GM12874 (cell line): Measurements from ENCODE around the gene PIEZO1.

Source experiments
- TF ChIP-seq, protein P1 (sequence below): IDR thresholded peaks from 2 replicates; pipeline ENCODE4 v1.5.1; 2011; ENCODE audit warnings: low read depth, mild to moderate bottlenecking, control low read depth, low read length, moderate library complexity; ENCODE audit not compliant: insufficient read depth

Gene PIEZO1

DNA sequence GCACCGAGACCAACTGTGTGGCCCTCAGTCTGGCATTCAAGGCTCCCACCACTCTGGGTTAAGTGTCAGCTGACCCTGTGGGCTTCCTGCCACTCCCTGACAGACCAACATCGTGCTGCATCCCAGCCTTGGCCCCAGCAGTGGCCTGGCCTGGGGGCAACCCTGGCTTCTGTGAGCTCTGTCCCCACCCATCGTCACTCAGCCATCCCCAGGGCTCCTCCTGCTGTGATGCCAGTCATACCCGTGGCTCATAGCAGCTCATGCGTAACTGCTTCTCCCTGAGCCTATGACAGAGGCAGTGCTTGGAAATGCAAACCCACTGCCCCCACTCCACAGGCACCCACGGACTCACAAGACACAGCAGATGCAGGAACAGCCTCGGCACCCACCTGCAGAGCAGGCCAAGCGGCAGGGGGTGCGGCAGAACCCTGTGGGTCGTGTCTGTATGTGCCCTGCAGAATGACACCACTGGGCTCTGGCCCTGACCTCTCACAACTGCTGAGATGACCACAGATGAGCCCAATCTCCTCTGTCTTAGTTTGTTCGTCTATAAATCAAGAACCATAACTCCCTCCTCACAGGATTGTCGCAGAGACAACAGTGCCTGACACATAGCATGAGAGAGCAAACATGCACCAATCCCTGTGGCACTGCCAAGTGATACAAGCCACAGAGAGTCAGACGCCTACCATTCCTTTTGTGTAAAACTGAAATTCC, 26.6 kb downstream of the PIEZO1 start:
- TF ChIP-seq, protein P1, sequence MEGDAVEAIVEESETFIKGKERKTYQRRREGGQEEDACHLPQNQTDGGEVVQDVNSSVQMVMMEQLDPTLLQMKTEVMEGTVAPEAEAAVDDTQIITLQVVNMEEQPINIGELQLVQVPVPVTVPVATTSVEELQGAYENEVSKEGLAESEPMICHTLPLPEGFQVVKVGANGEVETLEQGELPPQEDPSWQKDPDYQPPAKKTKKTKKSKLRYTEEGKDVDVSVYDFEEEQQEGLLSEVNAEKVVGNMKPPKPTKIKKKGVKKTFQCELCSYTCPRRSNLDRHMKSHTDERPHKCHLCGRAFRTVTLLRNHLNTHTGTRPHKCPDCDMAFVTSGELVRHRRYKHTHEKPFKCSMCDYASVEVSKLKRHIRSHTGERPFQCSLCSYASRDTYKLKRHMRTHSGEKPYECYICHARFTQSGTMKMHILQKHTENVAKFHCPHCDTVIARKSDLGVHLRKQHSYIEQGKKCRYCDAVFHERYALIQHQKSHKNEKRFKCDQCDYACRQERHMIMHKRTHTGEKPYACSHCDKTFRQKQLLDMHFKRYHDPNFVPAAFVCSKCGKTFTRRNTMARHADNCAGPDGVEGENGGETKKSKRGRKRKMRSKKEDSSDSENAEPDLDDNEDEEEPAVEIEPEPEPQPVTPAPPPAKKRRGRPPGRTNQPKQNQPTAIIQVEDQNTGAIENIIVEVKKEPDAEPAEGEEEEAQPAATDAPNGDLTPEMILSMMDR: no peak

- TF ChIP-seq, protein P1: no peak
Measured at GRCh38 chr16:88755745-88756443, 29.1 kb downstream of the PIEZO1 start.

GRCh38 chr16:88754912-88755744, 29.9 kb downstream of the PIEZO1 start:
- TF ChIP-seq, protein P1: no peak

GRCh38 chr16:88754109-88754911, 30.7 kb downstream of the PIEZO1 start:
- TF ChIP-seq, protein P1: no peak

- TF ChIP-seq, protein P1: no peak
Measured at GRCh38 chr16:88753602-88754001, 31.4 kb downstream of the PIEZO1 start.

GRCh38 chr16:88753191-88753590, 31.8 kb downstream of the PIEZO1 start:
- TF ChIP-seq, protein P1: 0 out of 2 replicates have a peak, but pooled peaks have one; percentile 7
